ENCODE results near the gene KRTAP9-3. TPM values are rescaled to one million over a fixed set of nuclear protein-coding genes. Genes with fewer than 3 reads are reported as not detected.
A peak's percentile ranks its signal among the peaks of the same experiment; 100 is the strongest.
"Not testable (repeated sequence)": the region's sequence is repeated elsewhere in the genome, so short reads cannot be mapped to it uniquely, and the experiment has no call there.

Gene KRTAP9-3
- total RNA-seq (not detected), polyA plus RNA-seq (not detected), total RNA-seq (0 reads per million in 6 experiments)

GRCh38 chr17:41232399-41233105 is at the start of gene KRTAP9-3:
Gene KRTAP9-3 (plus strand): TSS chr17:41232449. CDS start chr17:41232502, 53 bp downstream.
- not testable (repeated sequence) for H3K9me3 Mint-ChIP-seq, H3K4me3 Mint-ChIP-seq, ATAC-seq, H3K27me3 Mint-ChIP-seq, H3K36me3 Mint-ChIP-seq, DNase-seq
- POLR2A ChIA-PET: interaction anchor here (0.6 to 1.4 kb wide), 2 partner anchors 76 to 868 kb away, joined by 3 to 4 read pairs; partner anchors contain the start of gene KRTAP16-1
- Mint-ChIP-seq H3K4me1 (peaks cover 4 to 16% (median 11%) of the 10 kb centered on the region in 4 donors), H3K27ac (peak within 1 kb of the TSS in 2 of 10 donors; percentile 35 to 41)

GRCh38 chr17:41184480-41184961 is 47.7 kb upstream of the KRTAP9-3 start, which contains the start of gene KRTAP4-1:
Gene KRTAP4-1 (minus strand): TSS chr17:41184911. CDS start chr17:41184854, 57 bp downstream.
- POLR2A ChIA-PET: no interaction called here
- no peaks in the 10 kb centered on the region for H3K36me3 Mint-ChIP-seq
- peaks cover 0 to 4% (median 0%) of the 10 kb centered on the region in 9 donors for H3K9me3 Mint-ChIP-seq
- ATAC-seq (no peak), DNase-seq (no peak)
- H3K27me3 Mint-ChIP-seq: peaks cover 0 to 7% (median 3%) of the 10 kb centered on the region in 5 donors
- H3K27ac Mint-ChIP-seq: no peak within 1 kb of the TSS
- H3K4me1 Mint-ChIP-seq: peaks cover 0 to 1% (median 0%) of the 10 kb centered on the region in 4 donors
- H3K4me3 Mint-ChIP-seq: no peak within 1 kb of the TSS

- ATAC-seq (no peak), DNase-seq (no peak)
- H3K27ac Mint-ChIP-seq: no peak overlapping the region
- POLR2A ChIA-PET: no interaction called here
- H3K4me3 Mint-ChIP-seq: no peak overlapping the region
- peaks cover 0 to 7% (median 3%) of the 10 kb centered on the region in 5 donors for H3K27me3 Mint-ChIP-seq
- peaks cover 0 to 1% (median 0%) of the 10 kb centered on the region in 4 donors for H3K4me1 Mint-ChIP-seq
- no peaks in the 10 kb centered on the region for H3K36me3 Mint-ChIP-seq
- H3K9me3 Mint-ChIP-seq: peaks cover 0 to 4% (median 0%) of the 10 kb centered on the region in 9 donors
Observed at GRCh38 chr17:41185001-41185400, 47.2 kb upstream of the KRTAP9-3 start.

GRCh38 chr17:41186872-41187271 is 45.4 kb upstream of the KRTAP9-3 start:
- no peak for ATAC-seq
- H3K4me3 Mint-ChIP-seq: no peak overlapping the region
- POLR2A ChIA-PET: no interaction called here
- no peak for DNase-seq
- H3K27me3 Mint-ChIP-seq: peaks cover 0 to 11% (median 6%) of the 10 kb centered on the region in 5 donors
- H3K36me3 Mint-ChIP-seq: no peaks in the 10 kb centered on the region
- peaks cover 0 to 6% (median 0%) of the 10 kb centered on the region in 4 donors for H3K4me1 Mint-ChIP-seq
- peaks cover 0 to 4% (median 0%) of the 10 kb centered on the region in 9 donors for H3K9me3 Mint-ChIP-seq
- H3K27ac Mint-ChIP-seq: no peak overlapping the region

- H3K4me1 Mint-ChIP-seq, POLR2A ChIA-PET, DNase-seq, ATAC-seq, H3K4me3 Mint-ChIP-seq, H3K36me3 Mint-ChIP-seq: not testable (repeated sequence)
- Mint-ChIP-seq H3K27me3 (peaks cover 0 to 11% (median 4%) of the 10 kb centered on the region in 5 donors), H3K9me3 (peaks cover 0 to 11% (median 0%) of the 10 kb centered on the region in 9 donors), H3K27ac (peak within 1 kb of the TSS in 1 of 10 donors; percentile 57)
Observed at GRCh38 chr17:41189837-41190318, 42.4 kb upstream of the KRTAP9-3 start, which contains the start of gene KRTAP9-1. Gene KRTAP9-1 (plus strand): TSS chr17:41189887. CDS start chr17:41189887, 0 bp downstream.

- ATAC-seq (no peak), DNase-seq (no peak)
- H3K36me3 Mint-ChIP-seq: no peaks in the 10 kb centered on the region
- H3K27ac Mint-ChIP-seq: peak overlapping the region in 1 of 10 donors; percentile 57
- POLR2A ChIA-PET: no interaction called here
- peaks cover 0 to 11% (median 4%) of the 10 kb centered on the region in 5 donors for H3K27me3 Mint-ChIP-seq
- H3K4me3 Mint-ChIP-seq: no peak overlapping the region
- peaks cover 0 to 6% (median 0%) of the 10 kb centered on the region in 4 donors for H3K4me1 Mint-ChIP-seq
- H3K9me3 Mint-ChIP-seq: peaks cover 0 to 11% (median 0%) of the 10 kb centered on the region in 9 donors
Observed at GRCh38 chr17:41190328-41190727, 41.9 kb upstream of the KRTAP9-3 start.

- Mint-ChIP-seq H3K4me3 (no peak overlapping the region), H3K36me3 (no peaks in the 10 kb centered on the region), H3K4me1 (peaks cover 0 to 2% (median 0%) of the 10 kb centered on the region in 4 donors), H3K9me3 (peaks cover 0 to 16% (median 5%) of the 10 kb centered on the region in 9 donors), H3K27ac (no peak overlapping the region), H3K27me3 (peaks cover 0 to 3% (median 0%) of the 10 kb centered on the region in 5 donors)
- ATAC-seq: no peak
- DNase-seq: no peak
- POLR2A ChIA-PET: no interaction called here
Observed at GRCh38 chr17:41196068-41196467, 36.2 kb upstream of the KRTAP9-3 start.

GRCh38 chr17:41199421-41200078 is 32.7 kb upstream of the KRTAP9-3 start:
- H3K4me1 Mint-ChIP-seq: no peaks in the 10 kb centered on the region
- ATAC-seq: no peak
- peaks cover 0 to 9% (median 5%) of the 10 kb centered on the region in 9 donors for H3K9me3 Mint-ChIP-seq
- peak overlapping the region in 1 of 10 donors; percentile 11 for H3K27ac Mint-ChIP-seq
- DNase-seq: no peak
- POLR2A ChIA-PET: no interaction called here
- no peak overlapping the region for H3K4me3 Mint-ChIP-seq
- peaks cover 0 to 3% (median 0%) of the 10 kb centered on the region in 5 donors for H3K27me3 Mint-ChIP-seq
- H3K36me3 Mint-ChIP-seq: no peaks in the 10 kb centered on the region

- Mint-ChIP-seq H3K4me3 (no peak overlapping the region), H3K9me3 (peaks cover 0 to 6% (median 0%) of the 10 kb centered on the region in 9 donors), H3K27me3 (peaks cover 0 to 15% (median 2%) of the 10 kb centered on the region in 5 donors), H3K36me3 (peaks cover 0 to 2% (median 0%) of the 10 kb centered on the region in 3 donors), H3K27ac (peak overlapping the region in 1 of 10 donors; percentile 48), H3K4me1 (peaks cover 0 to 14% (median 11%) of the 10 kb centered on the region in 4 donors)
- POLR2A ChIA-PET: interaction anchor here (1.7 kb wide), 1 partner anchor 96 kb away, joined by 4 read pairs; no protein-coding TSS in a partner anchor
- ATAC-seq (no peak), DNase-seq (no peak)
Observed at GRCh38 chr17:41211845-41212466, 20.3 kb upstream of the KRTAP9-3 start.

GRCh38 chr17:41212524-41213169 is 19.6 kb upstream of the KRTAP9-3 start:
- POLR2A ChIA-PET: interaction anchor here (0.7 to 1.7 kb wide), 2 partner anchors 16 to 96 kb away, joined by 4 read pairs; no protein-coding TSS in a partner anchor
- Mint-ChIP-seq H3K4me3 (no peak overlapping the region), H3K9me3 (peaks cover 0 to 6% (median 0%) of the 10 kb centered on the region in 9 donors), H3K27ac (peak overlapping the region in 2 of 10 donors; percentile 19 to 37), H3K27me3 (peaks cover 0 to 16% (median 2%) of the 10 kb centered on the region in 5 donors), H3K36me3 (peaks cover 0 to 2% (median 0%) of the 10 kb centered on the region in 3 donors), H3K4me1 (peaks cover 0 to 14% (median 11%) of the 10 kb centered on the region in 4 donors)
- DNase-seq: no peak
- ATAC-seq: no peak

GRCh38 chr17:41215681-41216080 is 16.6 kb upstream of the KRTAP9-3 start:
- ATAC-seq (no peak), DNase-seq (no peak)
- Mint-ChIP-seq H3K27ac (no peak overlapping the region), H3K4me3 (peak overlapping the region in 1 of 10 donors; percentile 35), H3K4me1 (peaks cover 0 to 14% (median 11%) of the 10 kb centered on the region in 4 donors), H3K36me3 (peaks cover 0 to 4% (median 4%) of the 10 kb centered on the region in 3 donors), H3K9me3 (peaks cover 0 to 10% (median 5%) of the 10 kb centered on the region in 9 donors), H3K27me3 (peaks cover 0 to 12% (median 2%) of the 10 kb centered on the region in 5 donors)
- POLR2A ChIA-PET: interaction anchor here (0.6 kb wide), 1 partner anchor 653 kb away, joined by 4 read pairs; no protein-coding TSS in a partner anchor
